GM12878 (cell line): Measurements from ENCODE around the gene CDC6. TPM values are rescaled to one million over a fixed set of nuclear protein-coding genes. Genes with fewer than 3 reads are reported as not detected.
A peak's percentile ranks its signal among the peaks of the same experiment; 100 is the strongest.

ENCODE experiments used
- ATAC-seq: fragments of 200-7000 bp; cut with Tn5 transposase; 3 replicates; pipeline ENCODE4 v1.9.1; 2020; ENCODE audit warnings: mild to moderate bottlenecking, moderate library complexity
- BruUV-seq: library from RNA; stranded (reverse); fragments of 400-500 nt; replicated peaks from 2 replicates; lab custom pipeline; 2021; lab: Mats Ljungman, UMichigan
- CTCF ChIA-PET: fragments of 300-600 bp; sonication (Branson Sonifier 250); formaldehyde crosslinking; extraction: SDS; loops from one replicate; lab custom pipeline; 2021; ENCODE audit warnings: inconsistent platforms; lab: Yijun Ruan, JAX
- POLR2A ChIA-PET: fragments of 350-600 bp; formaldehyde crosslinking; extraction: SDS; loops from one replicate; lab custom pipeline; 2021; ENCODE audit warnings: inconsistent platforms; lab: Charles Lee
- RAD21 ChIA-PET: fragments of 300-600 bp; sonication (Branson Sonifier 250); formaldehyde crosslinking; loops from one replicate; lab custom pipeline; 2023; ENCODE audit warnings: antibody characterized with exemption; ENCODE audit not compliant: unreplicated experiment; lab: Charles Lee
- SMC1A ChIA-PET: fragments of 300-600 bp; sonication (Branson Sonifier 250); formaldehyde crosslinking; loops from one replicate; lab custom pipeline; 2023; ENCODE audit not compliant: unreplicated experiment, uncharacterized antibody; lab: Charles Lee
- DNase-seq: peaks from one replicate; pipeline ENCODE4 v3.0.0-alpha.2; 2011; ENCODE audit warnings: low read depth, low spot score
- FAIRE-seq: peaks from 3 replicates; lab custom pipeline; 2011; peaks lifted over from hg19 to GRCh38; lab: Jason Lieb, UNC
- H2AFZ ChIP-seq: 2 replicates; pipeline ENCODE4 v1.6.0; 2011; ENCODE audit warnings: low read depth, low read length, control low read depth; ENCODE audit not compliant: control insufficient read depth
- H3K27ac ChIP-seq: 2 replicates; pipeline ENCODE4 v1.5.1; 2011; ENCODE audit warnings: control low read depth; ENCODE audit not compliant: control insufficient read depth, insufficient read depth
- H3K27me3 ChIP-seq, 2 experiments: replicated peaks in 1 of 2; 2 replicates each; pipeline versions ENCODE4 v1.6.0 to v1.6.1; 2011; ENCODE audit warnings: low read length in 1 of 2; ENCODE audit not compliant: control insufficient read depth in 2 of 2, insufficient read depth in 2 of 2
- H3K36me3 ChIP-seq, 2 experiments: 2 replicates each; pipeline ENCODE4 v1.5.1; 2011; ENCODE audit warnings: low read length in 1 of 2; ENCODE audit not compliant: control insufficient read depth in 2 of 2, insufficient read depth in 2 of 2
- H3K4me1 ChIP-seq: 2 replicates; pipeline ENCODE4 v1.6.1; 2011; ENCODE audit warnings: mild to moderate bottlenecking, low read length, moderate library complexity, mixed read lengths; ENCODE audit not compliant: control insufficient read depth, insufficient read depth
- H3K4me2 ChIP-seq: 2 replicates; pipeline ENCODE4 v1.6.0; 2011; ENCODE audit warnings: control low read depth; ENCODE audit not compliant: control insufficient read depth, insufficient read depth
- H3K4me3 ChIP-seq: fragments of 200-600 bp; sonication (generic); 2 replicates; pipeline ENCODE4 v1.5.1; 2016
- H3K79me2 ChIP-seq: 2 replicates; pipeline ENCODE4 v1.6.0; 2011; ENCODE audit warnings: low read length; ENCODE audit not compliant: control insufficient read depth, insufficient read depth
- H3K9ac ChIP-seq: 2 replicates; pipeline ENCODE4 v1.8.0; 2011; ENCODE audit warnings: low read length, control low read depth, mixed read lengths; ENCODE audit not compliant: control insufficient read depth, insufficient read depth
- H3K9me3 ChIP-seq: replicated peaks from 3 replicates; pipeline ENCODE4 v1.5.1; 2011; ENCODE audit warnings: mild to moderate bottlenecking, low read length; ENCODE audit not compliant: control insufficient read depth, insufficient read depth
- H4K20me1 ChIP-seq: 2 replicates; pipeline ENCODE4 v1.6.0; 2011; ENCODE audit not compliant: control insufficient read depth, insufficient read depth
- ATF3 ChIP-seq: IDR thresholded peaks from 2 replicates; pipeline ENCODE4 v1.6.1; 2011; ENCODE audit warnings: low read depth, mild to moderate bottlenecking, low read length, moderate library complexity, borderline replicate concordance; ENCODE audit errors: extremely low read depth
- BCL3 ChIP-seq: IDR thresholded peaks from 2 replicates; pipeline ENCODE4 v1.6.1; 2011; ENCODE audit warnings: borderline replicate concordance, low read depth, mild to moderate bottlenecking, moderate library complexity, low read length; ENCODE audit not compliant: insufficient read depth, poor library complexity, severe bottlenecking
- EGR1 ChIP-seq, 2 experiments: IDR thresholded peaks; 1 replicate in 1 of 2; 2 replicates in 1 of 2; pipeline ENCODE4 v1.6.1; 2011 to 2012; ENCODE audit warnings: low read depth in 2 of 2, low read length in 2 of 2, borderline replicate concordance in 1 of 2, mild to moderate bottlenecking in 1 of 2, moderate library complexity in 1 of 2
- IKZF2 ChIP-seq, 2 experiments: fragments of 450-650 bp; IDR thresholded peaks; 2 replicates each; pipeline ENCODE4 v1.6.1; 2017; ENCODE audit warnings: mild to moderate bottlenecking in 2 of 2, moderate library complexity in 2 of 2
- SRF ChIP-seq, 2 experiments: IDR thresholded peaks; 2 replicates each; pipeline ENCODE4 v1.6.1; 2011; ENCODE audit warnings: low read depth in 2 of 2, low read length in 2 of 2, mild to moderate bottlenecking in 1 of 2, moderate library complexity in 1 of 2
- TARDBP ChIP-seq: IDR thresholded peaks from 2 replicates; pipeline ENCODE4 v1.6.1; 2016; ENCODE audit warnings: borderline replicate concordance
- WGBS: methylation state at CpG from one replicate; pipeline ENCODE4 v1.1.6; 2016; ENCODE audit warnings: low lambda C conversion rate; ENCODE audit not compliant: insufficient replicate concordance, insufficient coverage; ENCODE audit errors: missing lambda C conversion rate; 5-methylcytosine and 5-hydroxymethylcytosine counted together
- in situ Hi-C: fragments of 300-500 bp; cut with MboI; formaldehyde crosslinking; loops from 9 replicates; pipeline ENCODE4 v1.14.3; 2018; ENCODE audit warnings: mixed read lengths
- intact Hi-C: fragments of 100-400 bp; cut with micrococcal nuclease; formaldehyde crosslinking; loops from one replicate; pipeline ENCODE4 v1.14.2; 2022; ENCODE audit not compliant: unreplicated experiment
- polyA plus RNA-seq, 11 experiments: library from polyadenylated mRNA; depleted of rRNA in 4 of 11; unstranded in 6 of 11; stranded (reverse) in 5 of 11; fragments of >200 nt; fragmentation: Nextera tagmentation in 4 of 11; fragmentation: Illumina TruSeq in 1 of 11; extraction: Ambion mirVana in 4 of 11; extraction: Trizol in 1 of 11; gene quantifications; 1 replicate in 1 of 11; 2 replicates in 10 of 11; pipeline versions ENCODE4 v1.2.1 to v1.2.3, GENCODE V29; 2011 to 2016; ENCODE audit warnings: inconsistent platforms in 2 of 11, missing spikeins in 2 of 11, low read depth in 1 of 11
- total RNA-seq, 4 experiments: library from RNA; depleted of rRNA in 3 of 4; stranded (reverse); fragments of >200 nt in 3 of 4; fragmentation: Illumina TruSeq in 1 of 4; extraction: Trizol in 1 of 4; gene quantifications; 2 replicates each; pipeline versions ENCODE4 v1.2.1 to v1.2.3, GENCODE V29; 2013 to 2021

Gene CDC6
- total and polyA plus RNA-seq, 10 of the 15 experiments (the other 5 are each of a cell fraction or from before 2014, with no cell fraction given), result 13.3 to 60.9 (median 47.6) TPM

GRCh38 chr17:40340880-40341807, 53.5 kb downstream of the CDC6 start (continued):
- TF ChIP-seq SRF (IDR thresholded peaks at IDR 0.05; ENCODE audit: low read depth in 2 of 2, low read length in 2 of 2) (no peak), ATF3 (no peak), TARDBP (no peak)

- peak; percentile 14 for TF ChIP-seq BCL3
- TF ChIP-seq EGR1 (IDR thresholded peaks at IDR 0.05; ENCODE audit: borderline replicate concordance in 1 of 2, low read depth in 2 of 2, low read length in 2 of 2), result 0 out of 3 replicates have a peak, but pooled peaks of 1 of the 2 experiments have one; percentile 20
- TF ChIP-seq IKZF2 (IDR thresholded peaks at IDR 0.05), result no peak
- ChIA-PET POLR2A (no interaction called here), SMC1A (interaction anchor here (1.5 to 1.6 kb wide), 3 partner anchors 13 to 37 kb away, joined by 4 to 9 read pairs (median 5); no protein-coding TSS in a partner anchor), CTCF (interaction anchor here (0.9 to 1.2 kb wide), 4 partner anchors 9 to 76 kb away, joined by 3 to 5 read pairs (median 3); partner anchors contain the start of gene TOP2A), RAD21 (interaction anchor here (1.2 to 1.6 kb wide), 3 partner anchors 13 to 38 kb away, joined by 4 to 12 read pairs (median 5); no protein-coding TSS in a partner anchor)
- Histone ChIP-seq H3K4me3 (peak overlapping the region; percentile 70), H3K4me2 (peak overlapping the region; percentile 53), H3K79me2 (peaks cover 59% of the 10 kb centered on the region), H3K36me3 (peaks cover 13 to 20% of the 10 kb centered on the region in 2 experiments), H3K27me3 (no peaks in the 10 kb centered on the region), H2AFZ (no peak overlapping the region), H3K27ac (no peak overlapping the region), H3K4me1 (peaks cover 55% of the 10 kb centered on the region), H4K20me1 (no peaks in the 10 kb centered on the region; the same call in 1 of the 2 replicates), H3K9me3 (no peaks in the 10 kb centered on the region), H3K9ac (no peak overlapping the region)
- BruUV-seq, result no TSS peak
- in situ Hi-C loops, result no loop called here
- no peak for FAIRE-seq
- WGBS, result 21% methylated on average over 48 of the region's 55 CpGs
- no peak for DNase-seq
- intact Hi-C loops, result loop anchor here (1.0 kb wide), 1 partner anchor 12 kb away; no protein-coding TSS in a partner anchor
- no peak; the same call in 2 of the 3 replicates for ATAC-seq
Measured at GRCh38 chr17:40341808-40342503, 54.3 kb downstream of the CDC6 start.
